GM18520 (cell line): Measurements from ENCODE around the gene INCENP.

Experiments
- ATAC-seq: cut with Tn5 transposase; IDR thresholded peaks from one replicate; pipeline ENCODE4 v1.9.1; 2021; ENCODE audit not compliant: unreplicated experiment

The INCENP gene

DNA sequence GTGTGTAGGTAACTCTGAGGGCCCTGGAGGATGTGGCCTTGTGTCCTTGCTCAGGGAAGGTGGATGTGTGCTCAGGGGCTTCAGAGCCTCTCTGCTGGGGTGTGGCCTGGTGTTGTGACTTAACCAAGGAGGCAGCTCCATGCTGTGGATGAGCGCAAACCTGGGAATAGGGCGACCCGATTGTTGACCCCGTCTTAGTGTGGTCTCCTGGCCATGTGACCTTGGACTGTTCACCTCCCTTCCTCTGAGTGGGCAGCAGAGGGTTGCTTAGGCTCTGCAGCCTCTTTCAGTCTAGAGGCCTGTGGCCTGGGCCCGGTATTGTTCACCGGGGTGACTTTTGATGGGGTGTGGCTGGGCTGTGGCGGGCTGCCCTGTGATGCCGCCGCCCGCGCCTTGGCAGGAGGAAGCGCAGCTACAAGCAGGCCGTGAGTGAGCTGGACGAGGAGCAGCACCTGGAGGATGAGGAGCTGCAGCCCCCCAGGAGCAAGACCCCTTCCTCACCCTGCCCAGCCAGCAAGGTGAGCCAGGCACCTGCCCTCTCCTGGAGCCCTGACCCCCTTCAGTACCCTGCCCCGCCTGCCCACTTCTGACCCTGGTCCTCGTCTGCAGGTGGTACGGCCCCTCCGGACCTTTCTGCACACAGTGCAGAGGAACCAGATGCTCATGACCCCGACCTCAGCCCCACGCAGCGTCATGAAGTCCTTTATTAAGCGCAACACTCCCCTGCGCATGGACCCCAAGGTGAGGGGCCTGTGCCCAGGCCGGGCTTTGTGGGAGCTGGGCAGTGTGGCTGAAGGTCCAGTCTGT is 16.7 kb downstream of the INCENP start:
- no peak for ATAC-seq

DNA sequence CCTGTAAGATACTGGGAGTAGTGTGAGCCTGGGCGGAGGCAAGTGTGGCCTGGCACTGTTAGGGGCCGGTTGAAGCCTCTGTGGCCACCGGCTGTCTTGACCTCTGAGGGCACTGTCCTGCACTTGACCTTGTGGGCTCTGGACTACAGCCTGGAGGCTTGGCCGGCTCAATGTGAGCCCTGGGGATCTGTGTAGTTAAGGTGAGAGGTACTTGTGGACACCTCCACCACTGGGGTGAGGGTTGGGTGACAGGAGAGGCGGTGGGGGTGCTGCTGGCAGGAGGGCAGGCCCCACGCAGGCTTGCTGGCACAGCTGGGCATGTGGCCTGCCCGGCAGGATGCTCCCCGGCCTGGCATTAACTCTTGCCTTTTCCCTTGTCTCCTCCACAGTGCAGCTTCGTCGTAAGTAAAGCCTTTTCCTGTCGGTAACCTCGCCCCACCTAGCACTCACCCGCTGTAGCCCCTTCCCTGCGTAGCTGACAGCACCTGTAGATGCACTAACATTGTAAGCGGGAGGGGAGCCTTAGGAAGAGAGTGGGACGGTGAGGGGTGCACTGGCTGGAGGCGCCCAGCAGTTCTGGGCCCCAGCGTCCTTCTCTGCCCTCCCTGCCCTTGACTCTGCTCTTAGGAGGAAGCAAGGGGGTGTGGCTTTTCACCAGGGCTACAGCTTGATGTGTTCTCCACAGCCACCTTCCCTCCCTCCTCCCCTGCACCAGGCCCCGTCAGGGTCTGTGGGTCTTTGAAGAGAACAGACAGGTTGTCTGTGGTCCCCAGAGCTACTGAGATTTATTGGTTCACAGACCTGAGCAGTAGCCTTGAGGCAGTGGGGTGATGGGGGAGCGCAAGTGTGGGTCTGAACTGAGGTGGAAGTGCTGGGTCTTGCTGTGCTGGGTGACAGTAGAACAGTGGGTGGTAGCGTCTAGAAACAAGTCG is 17.6 kb downstream of the INCENP start:
- no peak for ATAC-seq

DNA sequence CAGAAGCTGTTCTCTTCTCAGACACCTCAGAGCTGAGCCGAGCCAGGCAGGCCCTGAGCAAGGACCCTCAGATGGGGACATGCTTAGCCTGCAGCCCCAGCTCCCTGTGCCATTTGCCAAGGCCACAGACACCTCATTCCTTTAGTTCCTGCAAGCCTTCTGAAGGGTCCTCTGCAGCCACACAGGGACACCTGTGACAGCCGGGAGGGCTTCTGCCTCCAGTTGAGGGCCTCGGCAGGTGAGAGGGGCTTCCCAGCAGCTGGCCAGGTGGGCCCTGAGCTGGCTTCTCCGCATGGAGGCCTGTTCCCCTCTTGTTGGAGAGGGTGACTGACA is 18.2 kb downstream of the INCENP start:
- no peak for ATAC-seq

DNA sequence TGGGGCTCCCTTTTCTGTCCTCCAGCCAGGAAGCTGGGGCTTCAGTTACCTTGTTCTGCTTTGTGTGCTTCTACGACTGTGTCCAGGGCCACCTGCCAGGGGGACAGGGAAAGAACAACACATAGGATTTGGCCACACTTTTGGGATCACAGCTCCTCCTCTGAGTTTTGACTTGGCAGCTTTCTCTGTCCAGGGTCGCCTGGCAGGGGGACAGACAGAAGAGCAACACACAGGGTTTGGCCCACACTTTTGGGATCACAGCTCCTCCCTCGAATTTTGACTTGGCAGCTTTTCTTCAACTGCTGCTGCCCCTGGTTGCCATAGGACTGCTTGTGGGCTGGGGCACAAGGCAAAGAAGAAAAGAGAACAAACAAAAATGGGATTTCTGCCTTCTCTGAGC is 19.1 kb downstream of the INCENP start:
- no peak for ATAC-seq

DNA sequence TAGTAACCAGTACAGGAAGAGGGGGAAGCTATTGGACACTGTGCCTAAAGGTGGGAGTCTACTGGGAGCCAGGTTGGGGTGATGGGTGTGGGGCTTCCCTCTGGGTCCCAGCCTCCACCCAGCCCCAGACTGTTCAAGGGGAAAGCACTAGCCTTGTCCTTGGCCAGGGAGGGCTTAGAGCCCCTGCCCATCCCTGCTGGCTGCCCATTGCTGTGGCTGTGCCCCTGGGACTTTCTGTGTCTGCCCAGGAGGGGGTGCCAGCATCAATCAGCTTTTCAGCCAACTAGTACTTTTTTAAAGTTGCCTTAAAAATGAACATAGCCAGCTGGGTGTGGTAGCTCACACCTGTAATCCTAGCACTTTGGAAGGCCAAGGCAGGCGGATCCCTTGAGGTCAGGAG is 19.9 kb downstream of the INCENP start:
- ATAC-seq = no peak

DNA sequence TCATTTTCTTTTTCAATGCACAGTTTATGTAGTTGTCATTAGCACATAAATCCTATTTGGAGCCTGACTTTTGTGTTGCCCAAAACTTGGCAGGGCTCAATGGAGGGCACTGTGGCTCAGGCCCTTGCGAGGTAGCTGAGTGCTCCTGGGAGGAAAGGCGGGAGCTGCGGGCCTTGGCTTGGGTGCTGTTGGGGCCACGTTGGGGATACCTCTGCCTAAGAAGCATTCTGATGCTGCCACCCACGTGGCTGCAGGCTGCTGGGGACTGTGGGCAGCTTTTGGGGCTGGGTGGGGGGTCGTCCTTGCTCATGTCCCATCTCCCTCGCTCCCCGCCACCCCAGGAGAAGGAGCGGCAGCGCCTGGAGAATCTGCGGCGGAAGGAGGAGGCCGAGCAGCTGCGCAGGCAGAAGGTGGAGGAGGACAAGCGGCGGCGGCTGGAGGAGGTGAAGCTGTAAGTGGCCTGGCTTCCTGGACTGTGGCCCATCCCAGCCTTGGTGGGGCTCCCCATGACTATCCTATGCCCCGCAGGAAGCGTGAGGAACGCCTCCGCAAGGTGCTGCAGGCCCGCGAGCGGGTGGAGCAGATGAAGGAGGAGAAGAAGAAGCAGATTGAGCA is 20.9 kb downstream of the INCENP start:
- no peak for ATAC-seq

DNA sequence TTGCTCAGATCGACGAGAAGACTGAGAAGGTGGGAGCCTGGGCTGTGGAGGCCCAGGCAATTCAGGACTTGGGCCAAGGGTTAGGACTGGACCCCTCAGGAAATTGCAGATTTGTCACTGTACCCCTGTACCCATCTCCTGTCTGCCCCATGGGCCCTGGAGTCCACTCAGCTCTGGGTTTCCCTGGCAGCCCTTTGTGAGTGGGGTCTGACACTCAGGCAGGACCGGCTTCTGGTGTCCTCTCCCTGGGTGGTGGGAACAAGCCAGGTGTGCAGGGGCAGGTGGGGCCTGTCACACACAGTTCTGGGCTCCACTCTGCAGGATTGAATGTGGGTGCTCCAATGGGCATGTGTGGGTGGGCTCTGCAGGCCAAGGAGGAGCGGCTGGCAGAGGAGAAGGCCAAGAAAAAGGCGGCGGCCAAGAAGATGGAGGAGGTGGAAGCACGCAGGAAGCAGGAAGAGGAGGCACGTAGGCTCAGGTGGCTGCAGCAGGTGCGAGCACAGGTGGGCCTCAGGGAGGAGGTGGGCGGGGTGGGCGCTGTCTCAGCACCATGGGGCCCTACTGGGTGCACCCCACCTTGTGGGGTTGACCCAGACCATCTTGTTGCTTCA is 21.6 kb downstream of the INCENP start:
- ATAC-seq = no peak

DNA sequence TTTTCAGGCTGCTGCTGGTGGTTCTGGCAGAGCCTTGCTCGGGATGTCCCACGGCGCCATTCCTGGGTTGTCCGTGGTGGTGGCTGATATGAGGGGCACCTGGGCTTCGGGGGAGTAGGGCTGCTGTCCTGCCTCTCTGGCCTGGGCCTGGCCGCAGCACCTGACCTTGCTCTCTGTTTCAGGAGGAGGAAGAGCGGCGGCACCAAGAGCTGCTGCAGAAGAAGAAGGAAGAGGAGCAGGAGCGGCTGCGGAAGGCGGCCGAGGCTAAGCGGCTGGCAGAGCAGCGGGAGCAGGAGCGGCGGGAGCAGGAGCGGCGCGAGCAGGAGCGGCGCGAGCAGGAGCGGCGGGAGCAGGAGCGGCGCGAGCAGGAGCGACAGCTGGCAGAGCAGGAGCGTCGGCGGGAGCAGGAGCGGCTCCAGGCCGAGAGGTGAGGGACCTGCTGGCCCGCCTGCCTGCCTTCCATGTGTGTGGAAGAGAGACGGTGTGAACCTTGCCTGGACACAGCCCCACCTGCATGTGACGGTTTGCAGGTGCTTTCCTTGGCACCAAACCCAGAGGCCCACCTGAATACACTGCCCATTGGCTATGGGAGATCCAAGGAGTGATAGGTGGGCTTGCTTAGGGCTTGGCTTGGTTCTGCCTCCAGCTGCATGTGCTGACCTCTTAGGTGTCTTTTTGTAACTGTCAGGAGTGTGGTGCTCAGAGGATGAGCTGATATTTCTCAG is 22.8 kb downstream of the INCENP start:
- no peak for ATAC-seq

DNA sequence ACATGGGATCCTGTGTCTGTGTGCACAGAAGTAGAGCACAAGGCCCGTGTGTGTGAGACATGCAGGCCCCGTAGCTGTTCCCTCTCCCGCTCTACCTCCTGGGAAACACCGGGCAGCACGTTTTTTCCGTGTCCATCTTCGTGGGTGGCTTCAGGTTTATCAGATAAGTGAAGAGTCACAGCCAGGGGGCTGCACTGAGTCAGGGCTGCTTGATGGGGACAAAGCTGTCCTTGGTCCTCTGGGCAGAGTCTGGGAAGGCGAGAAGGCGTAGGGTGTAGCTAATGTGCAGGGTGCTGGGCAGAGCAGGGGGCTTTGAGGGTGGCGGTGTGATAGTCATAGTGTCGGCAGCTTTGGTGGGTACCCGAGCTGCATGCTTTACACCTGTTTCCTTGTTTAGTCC is 23.7 kb downstream of the INCENP start:
- ATAC-seq = no peak

DNA sequence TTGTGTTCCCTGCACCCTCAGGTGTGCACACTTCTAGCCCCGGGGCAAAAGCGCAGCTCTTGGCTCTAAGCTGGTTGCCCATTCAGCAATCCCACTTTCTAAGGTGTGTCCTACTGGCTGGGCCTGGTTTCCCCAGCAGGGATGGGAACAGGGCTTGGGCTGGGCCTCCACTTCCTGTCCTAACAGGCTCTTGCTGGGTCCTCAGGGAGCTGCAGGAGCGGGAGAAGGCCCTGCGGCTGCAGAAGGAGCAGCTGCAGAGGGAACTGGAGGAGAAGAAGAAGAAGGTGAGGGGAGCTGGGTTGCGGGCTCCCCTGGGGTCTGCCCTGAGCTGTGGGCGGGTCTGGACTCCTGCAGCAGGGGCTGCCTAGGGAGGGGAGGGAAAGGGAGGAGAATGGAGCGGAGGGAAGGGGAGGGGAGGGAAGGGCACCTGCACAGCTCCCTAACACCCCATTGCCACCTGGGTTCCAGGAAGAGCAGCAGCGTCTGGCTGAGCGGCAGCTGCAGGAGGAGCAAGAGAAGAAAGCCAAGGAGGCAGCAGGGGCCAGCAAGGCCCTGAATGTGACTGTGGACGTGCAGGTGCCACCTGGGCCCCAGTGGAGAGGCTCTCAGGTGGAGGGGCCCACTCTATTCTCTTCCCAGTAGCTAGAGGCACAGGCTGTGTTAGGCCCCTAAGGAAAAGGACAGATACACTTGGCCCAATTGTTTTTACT is 24.6 kb downstream of the INCENP start:
- ATAC-seq = no peak

DNA sequence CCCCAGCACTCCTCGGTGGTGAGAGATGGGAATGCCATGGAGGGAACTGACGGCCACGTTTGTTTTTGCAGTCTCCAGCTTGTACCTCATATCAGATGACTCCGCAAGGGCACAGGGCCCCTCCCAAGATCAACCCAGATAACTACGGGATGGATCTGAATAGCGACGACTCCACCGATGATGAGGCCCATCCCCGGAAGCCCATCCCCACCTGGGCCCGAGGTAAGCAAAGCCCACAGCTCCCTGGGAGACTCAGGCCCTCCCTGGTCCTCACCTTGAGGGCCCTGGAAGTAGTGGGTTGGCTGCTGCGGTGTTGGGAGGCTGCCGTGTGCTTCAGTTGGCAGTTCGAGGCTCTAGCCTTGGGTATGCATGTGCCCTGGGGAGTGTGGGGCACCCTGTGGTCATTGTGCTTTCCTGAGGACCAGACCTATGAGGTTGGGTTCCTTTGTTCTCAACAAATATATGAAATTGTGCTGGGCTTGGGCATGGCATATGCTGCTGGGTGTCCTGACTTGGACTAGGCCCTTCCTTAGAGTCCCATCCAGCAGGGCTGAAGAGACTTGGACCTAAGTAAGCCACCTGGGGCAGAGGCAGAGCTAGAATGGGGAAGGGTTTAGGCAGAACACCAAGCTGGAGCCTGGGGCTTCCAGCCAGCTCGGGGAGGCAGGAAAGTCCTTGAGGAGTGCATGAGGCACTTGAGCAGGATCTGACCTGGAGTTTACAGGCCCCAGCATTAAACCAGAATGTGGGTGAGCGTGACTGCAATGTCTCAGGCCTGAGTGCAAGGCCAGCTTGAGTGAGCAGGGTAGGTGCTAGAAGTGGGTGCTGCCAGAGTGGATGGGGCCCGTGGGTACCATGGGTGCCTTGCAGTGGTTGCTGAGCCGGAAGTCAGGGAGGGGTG is 26.4 kb downstream of the INCENP start:
- ATAC-seq = no peak

DNA sequence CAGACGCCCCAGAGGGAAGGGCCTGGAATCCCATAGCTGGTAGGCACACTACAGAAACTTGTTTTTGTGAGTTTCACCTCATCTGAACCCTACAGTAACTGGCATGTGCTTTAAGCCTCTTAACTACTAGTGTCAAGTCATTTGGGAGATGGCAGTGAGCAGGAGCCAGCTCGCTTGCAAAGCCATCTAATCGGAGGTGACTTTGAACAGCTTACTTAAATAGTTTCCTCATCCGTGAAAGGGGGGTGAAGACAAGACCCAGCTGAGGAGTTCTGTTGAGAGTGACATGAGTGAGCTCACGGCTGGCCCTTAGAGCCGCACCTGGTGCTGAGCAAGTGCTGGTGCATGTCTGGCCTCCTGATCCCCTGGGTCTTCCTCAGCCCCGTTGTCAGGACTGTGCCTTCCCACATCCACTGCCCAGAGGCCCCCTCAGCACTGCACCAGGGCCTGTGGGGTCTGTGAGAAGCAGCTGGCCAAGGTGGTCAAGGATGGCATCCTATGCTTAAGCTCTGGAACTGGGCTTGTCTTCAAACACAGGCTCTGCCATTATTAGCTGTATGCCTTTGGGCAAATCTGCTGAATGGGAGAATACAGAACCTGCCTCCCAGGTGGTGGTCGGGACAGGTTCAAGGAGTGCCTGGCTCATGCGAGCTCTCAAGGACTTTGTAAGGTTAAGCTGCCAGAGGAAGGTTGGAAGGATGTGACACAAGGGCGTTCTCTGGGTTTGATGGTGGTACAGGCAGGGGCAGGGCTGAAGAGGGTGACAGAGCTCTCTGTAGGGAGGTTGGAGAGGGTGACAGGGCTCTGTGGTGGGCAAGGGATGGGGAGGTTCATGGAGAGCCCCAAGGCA is 27.3 kb downstream of the INCENP start:
- no peak for ATAC-seq

DNA sequence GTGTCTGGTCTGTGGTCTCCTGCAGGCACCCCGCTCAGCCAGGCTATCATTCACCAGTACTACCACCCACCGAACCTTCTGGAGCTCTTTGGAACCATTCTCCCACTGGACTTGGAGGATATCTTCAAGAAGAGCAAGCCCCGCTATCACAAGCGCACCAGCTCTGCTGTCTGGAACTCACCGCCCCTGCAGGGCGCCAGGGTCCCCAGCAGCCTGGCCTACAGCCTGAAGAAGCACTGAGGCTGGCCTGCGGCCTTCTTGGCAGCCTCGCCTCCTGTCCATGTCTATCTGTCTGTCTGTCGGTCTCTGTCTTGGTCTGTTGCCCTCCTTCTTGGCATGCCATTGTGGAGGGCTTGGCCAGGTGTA is 27.9 kb downstream of the INCENP start:
- no peak for ATAC-seq

DNA sequence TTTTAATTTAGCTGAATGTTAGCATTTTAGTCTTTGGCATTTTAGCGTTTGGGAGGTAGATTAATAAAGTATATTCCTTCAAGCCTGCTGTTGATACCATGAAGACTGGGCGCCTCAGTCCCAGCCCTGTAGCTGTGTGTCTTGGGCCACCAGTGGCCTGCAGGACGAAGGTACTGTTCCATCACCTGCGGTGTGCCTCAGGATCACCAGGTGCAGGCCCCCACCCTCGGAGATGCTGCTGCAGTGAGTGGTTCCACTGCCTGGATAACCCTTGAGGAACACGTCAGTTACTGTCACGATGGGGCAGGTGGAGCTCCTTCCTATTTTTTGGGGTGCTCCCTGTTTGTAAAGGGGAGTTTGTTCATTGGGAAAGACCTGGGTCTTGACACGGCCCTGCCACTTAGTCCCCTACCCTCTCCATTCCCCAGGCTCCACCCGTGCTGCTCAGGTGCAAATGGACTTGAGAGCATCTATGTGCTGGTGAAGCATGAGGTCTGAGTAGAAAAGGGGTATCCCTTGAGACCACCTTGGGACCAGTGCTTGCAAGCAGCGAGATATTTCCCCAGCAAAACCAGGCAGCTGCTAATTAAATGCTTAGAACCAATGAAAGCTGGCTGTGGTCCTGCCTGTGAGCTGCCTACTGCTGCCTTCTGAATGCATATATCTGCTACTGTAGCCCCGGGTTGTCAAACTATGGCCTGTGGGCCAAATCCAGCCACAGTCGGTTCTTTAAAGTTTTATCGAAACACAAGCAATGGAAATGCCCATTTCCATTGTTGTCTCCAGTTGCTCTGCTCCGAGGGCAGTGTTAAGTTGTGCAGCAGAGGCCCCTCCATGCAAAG is 28.7 kb downstream of the INCENP start:
- no peak for ATAC-seq

DNA sequence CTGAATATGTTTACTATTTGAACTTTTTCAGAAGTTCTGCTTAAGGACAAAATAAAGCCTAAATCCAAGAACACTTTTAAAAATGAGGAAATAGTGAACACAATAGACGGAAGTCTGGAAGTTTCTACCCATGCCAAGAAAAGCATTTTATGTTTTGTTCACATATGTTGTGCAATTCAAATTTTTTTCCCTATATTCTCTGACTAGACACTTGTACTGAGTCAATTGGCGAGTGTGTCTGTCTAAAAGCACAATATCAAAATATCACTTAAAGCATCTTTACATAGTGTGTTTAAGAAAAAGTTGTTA is 29.2 kb downstream of the INCENP start:
- no peak for ATAC-seq

DNA sequence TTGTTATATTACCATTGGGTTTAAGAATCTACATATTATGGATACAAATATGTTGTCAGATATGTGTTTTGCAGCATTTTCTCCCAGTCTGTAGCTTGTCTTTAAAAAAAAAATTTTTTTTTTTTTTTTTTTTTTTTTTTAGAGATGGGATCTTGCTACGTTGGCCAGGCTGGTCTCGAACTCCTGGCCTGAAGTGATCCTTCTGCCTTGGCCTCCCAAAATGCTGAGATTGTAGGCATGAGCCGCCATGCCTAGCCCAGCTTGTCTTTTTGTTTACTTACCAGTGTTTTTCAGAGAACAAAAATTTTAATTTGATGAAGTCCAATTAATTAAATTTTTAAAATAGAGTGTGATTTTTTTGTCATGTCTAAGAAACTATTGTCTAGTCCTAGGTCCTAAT is 29.8 kb downstream of the INCENP start:
- ATAC-seq = no peak

DNA sequence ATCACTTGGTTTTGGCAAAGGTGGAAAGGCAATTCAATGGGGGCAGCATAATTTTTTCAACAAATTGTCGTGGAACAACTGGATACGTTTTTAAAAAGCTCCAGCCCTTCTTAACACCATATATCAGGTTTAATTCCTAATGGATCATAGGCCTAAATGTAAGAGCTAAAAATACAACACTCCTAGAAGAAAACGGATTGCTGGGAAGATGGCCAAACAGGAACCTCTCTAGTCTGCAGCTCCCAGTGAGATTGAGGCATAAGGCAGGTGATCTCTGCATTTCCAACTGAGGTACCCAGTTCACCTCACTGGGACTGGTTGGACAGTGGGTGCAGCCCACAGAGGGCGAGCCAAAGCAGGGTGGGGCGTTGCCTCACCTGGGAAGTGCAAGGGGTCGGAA is 33.8 kb downstream of the INCENP start:
- ATAC-seq = no peak

DNA sequence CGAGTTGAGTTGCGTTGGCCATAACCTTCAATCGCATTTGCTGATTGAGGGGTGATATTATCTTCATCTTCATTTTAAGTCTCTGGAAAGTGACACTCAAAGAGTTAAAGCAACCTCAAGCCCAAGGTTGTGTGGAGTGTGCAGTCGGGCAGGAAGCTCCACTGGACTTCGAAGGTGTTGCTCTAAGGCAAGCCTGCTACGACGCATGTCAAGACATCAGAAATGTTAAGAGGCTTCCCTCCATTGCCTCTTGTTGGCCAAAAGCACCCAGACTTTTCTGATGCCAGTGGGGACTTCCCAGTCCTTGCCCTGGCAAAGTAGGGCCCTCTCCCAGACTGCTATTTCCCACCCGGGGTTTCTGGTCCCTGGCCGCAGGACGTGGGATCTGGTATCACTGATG is 42.6 kb downstream of the INCENP start:
- ATAC-seq = no peak
